ENCODE data around the gene PRRC2B. TPM values are rescaled to one million over a fixed set of nuclear protein-coding genes. Genes with fewer than 3 reads are reported as not detected.

PRRC2B gene
- total RNA-seq, 4 donors from 2014 or later = 80.7 to 126 (median 100) TPM

- DNase-seq (ENCODE audit: low spot score) (no peak), ATAC-seq (ENCODE audit: low FRiP score) (no peak)
- TF ChIP-seq CTCF (IDR thresholded peaks at IDR 0.05) = no peak
These were observed 67.3 kb downstream of the PRRC2B start for GRCh38 chr9:131461166-131461565.

GRCh38 chr9:131464354-131465000 lies 70.6 kb downstream of the PRRC2B start:
- no peak for ATAC-seq (ENCODE audit: low FRiP score)
- no peak for DNase-seq (ENCODE audit: low spot score)
- no peak for TF ChIP-seq CTCF (IDR thresholded peaks at IDR 0.05)

GRCh38 chr9:131465401-131465800 lies 71.5 kb downstream of the PRRC2B start:
- no peak for TF ChIP-seq CTCF (IDR thresholded peaks at IDR 0.05)
- DNase-seq (ENCODE audit: low spot score) (no peak), ATAC-seq (ENCODE audit: low FRiP score) (no peak)

GRCh38 chr9:131467214-131467935 lies 73.5 kb downstream of the PRRC2B start:
- ATAC-seq (ENCODE audit: low FRiP score) (no peak), DNase-seq (ENCODE audit: low spot score) (no peak)
- TF ChIP-seq CTCF (IDR thresholded peaks at IDR 0.05) = no peak

GRCh38 chr9:131468031-131468430 lies 74.1 kb downstream of the PRRC2B start:
- DNase-seq (ENCODE audit: low spot score) (no peak), ATAC-seq (ENCODE audit: low FRiP score) (no peak)
- TF ChIP-seq CTCF (IDR thresholded peaks at IDR 0.05) = no peak

GRCh38 chr9:131469356-131469755 lies 75.5 kb downstream of the PRRC2B start:
- ATAC-seq (ENCODE audit: low FRiP score) (no peak), DNase-seq (ENCODE audit: low spot score) (no peak)
- TF ChIP-seq CTCF (IDR thresholded peaks at IDR 0.05) = no peak

- DNase-seq (ENCODE audit: low spot score) (no peak), ATAC-seq (ENCODE audit: low FRiP score) (no peak)
- no peak for TF ChIP-seq CTCF (IDR thresholded peaks at IDR 0.05)
These were observed 76.1 kb downstream of the PRRC2B start for GRCh38 chr9:131469951-131470350.

All from omental fat pad (tissue), 4 donors.